GM12801 (cell line): ENCODE data around the gene NXPH1.

Source experiments
- TF ChIP-seq, protein P1 (sequence below): IDR thresholded peaks from one replicate; pipeline ENCODE4 v1.5.1; 2011; ENCODE audit warnings: control low read depth; ENCODE audit not compliant: insufficient read length; ENCODE audit errors: extremely low read depth

Gene NXPH1

GRCh38 chr7:8800986-8801385 is 367.6 kb downstream of the NXPH1 start:
- TF ChIP-seq, protein P1, sequence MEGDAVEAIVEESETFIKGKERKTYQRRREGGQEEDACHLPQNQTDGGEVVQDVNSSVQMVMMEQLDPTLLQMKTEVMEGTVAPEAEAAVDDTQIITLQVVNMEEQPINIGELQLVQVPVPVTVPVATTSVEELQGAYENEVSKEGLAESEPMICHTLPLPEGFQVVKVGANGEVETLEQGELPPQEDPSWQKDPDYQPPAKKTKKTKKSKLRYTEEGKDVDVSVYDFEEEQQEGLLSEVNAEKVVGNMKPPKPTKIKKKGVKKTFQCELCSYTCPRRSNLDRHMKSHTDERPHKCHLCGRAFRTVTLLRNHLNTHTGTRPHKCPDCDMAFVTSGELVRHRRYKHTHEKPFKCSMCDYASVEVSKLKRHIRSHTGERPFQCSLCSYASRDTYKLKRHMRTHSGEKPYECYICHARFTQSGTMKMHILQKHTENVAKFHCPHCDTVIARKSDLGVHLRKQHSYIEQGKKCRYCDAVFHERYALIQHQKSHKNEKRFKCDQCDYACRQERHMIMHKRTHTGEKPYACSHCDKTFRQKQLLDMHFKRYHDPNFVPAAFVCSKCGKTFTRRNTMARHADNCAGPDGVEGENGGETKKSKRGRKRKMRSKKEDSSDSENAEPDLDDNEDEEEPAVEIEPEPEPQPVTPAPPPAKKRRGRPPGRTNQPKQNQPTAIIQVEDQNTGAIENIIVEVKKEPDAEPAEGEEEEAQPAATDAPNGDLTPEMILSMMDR: no peak
